Measurements from ENCODE around the gene SUGP1.

DNA sequence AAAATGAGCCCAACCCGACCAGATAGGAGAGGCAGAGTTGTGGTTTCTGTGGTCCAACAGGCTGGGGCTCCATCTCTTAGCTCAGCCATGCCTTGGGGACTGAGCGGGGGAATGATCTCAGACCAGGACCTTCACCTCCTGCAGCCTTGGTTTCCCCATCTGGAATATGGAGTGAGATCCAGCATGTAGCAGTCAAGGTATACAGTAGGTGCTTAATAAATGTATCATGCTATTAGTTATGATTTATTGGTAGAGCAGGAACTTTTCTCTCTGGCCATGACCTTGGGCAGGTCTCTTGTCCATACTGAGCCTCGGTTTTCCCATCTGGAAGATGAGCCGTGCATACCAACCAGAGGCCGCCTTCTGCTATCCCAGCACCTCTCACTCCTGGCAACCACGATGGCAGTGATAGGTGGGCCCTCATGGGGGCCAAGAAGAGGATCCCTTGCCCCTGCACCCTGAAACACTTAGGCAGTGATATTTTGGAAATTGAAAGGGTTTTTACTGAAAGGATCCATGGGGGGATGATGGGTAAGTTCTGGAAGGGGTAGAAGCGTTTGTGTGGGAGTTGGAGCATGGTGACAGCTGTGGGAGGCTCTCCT is 56.3 kb downstream of the SUGP1 start:
- TF ChIP-seq, protein P1, sequence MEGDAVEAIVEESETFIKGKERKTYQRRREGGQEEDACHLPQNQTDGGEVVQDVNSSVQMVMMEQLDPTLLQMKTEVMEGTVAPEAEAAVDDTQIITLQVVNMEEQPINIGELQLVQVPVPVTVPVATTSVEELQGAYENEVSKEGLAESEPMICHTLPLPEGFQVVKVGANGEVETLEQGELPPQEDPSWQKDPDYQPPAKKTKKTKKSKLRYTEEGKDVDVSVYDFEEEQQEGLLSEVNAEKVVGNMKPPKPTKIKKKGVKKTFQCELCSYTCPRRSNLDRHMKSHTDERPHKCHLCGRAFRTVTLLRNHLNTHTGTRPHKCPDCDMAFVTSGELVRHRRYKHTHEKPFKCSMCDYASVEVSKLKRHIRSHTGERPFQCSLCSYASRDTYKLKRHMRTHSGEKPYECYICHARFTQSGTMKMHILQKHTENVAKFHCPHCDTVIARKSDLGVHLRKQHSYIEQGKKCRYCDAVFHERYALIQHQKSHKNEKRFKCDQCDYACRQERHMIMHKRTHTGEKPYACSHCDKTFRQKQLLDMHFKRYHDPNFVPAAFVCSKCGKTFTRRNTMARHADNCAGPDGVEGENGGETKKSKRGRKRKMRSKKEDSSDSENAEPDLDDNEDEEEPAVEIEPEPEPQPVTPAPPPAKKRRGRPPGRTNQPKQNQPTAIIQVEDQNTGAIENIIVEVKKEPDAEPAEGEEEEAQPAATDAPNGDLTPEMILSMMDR (IDR thresholded peaks at IDR 0.05): no peak
- TF ChIP-seq POLR2A (IDR thresholded peaks at IDR 0.05) (no peak), POLR2AphosphoS5 (IDR thresholded peaks at IDR 0.05; ENCODE audit: insufficient read depth in 1 of 2, low read depth in 1 of 2) (no peak)
